Measurements from ENCODE around the gene ZFYVE16. TPM values are rescaled to one million over a fixed set of nuclear protein-coding genes. Genes with fewer than 3 reads are reported as not detected.
"Not testable (repeated sequence)": the region's sequence is repeated elsewhere in the genome, so short reads cannot be mapped to it uniquely, and the experiment has no call there.

Gene ZFYVE16
- total RNA-seq, 2 experiments from 2014 or later: 8.0 to 10.3 TPM

GRCh38 chr5:80390413-80390812 is 17.5 kb upstream of the ZFYVE16 start:
- H3K9me3 Mint-ChIP-seq; H3K4me1 Mint-ChIP-seq (ENCODE audit: low read depth); CTCF ChIA-PET; H3K27ac Mint-ChIP-seq; H3K4me3 Mint-ChIP-seq; H3K36me3 Mint-ChIP-seq (ENCODE audit: low read depth); DNase-seq; intact Hi-C loops (cut with micrococcal nuclease): not testable (repeated sequence)
- H3K27me3 Mint-ChIP-seq (ENCODE audit: low read depth): peaks cover 18% of the 10 kb centered on the region

- H3K27ac Mint-ChIP-seq; H3K4me1 Mint-ChIP-seq (ENCODE audit: low read depth); intact Hi-C loops (cut with micrococcal nuclease); CTCF ChIA-PET; DNase-seq; H3K9me3 Mint-ChIP-seq; H3K4me3 Mint-ChIP-seq; H3K36me3 Mint-ChIP-seq (ENCODE audit: low read depth): not testable (repeated sequence)
- peaks cover 20% of the 10 kb centered on the region for H3K27me3 Mint-ChIP-seq (ENCODE audit: low read depth)
These were observed 16.6 kb upstream of the ZFYVE16 start for GRCh38 chr5:80391267-80391666.

DNA sequence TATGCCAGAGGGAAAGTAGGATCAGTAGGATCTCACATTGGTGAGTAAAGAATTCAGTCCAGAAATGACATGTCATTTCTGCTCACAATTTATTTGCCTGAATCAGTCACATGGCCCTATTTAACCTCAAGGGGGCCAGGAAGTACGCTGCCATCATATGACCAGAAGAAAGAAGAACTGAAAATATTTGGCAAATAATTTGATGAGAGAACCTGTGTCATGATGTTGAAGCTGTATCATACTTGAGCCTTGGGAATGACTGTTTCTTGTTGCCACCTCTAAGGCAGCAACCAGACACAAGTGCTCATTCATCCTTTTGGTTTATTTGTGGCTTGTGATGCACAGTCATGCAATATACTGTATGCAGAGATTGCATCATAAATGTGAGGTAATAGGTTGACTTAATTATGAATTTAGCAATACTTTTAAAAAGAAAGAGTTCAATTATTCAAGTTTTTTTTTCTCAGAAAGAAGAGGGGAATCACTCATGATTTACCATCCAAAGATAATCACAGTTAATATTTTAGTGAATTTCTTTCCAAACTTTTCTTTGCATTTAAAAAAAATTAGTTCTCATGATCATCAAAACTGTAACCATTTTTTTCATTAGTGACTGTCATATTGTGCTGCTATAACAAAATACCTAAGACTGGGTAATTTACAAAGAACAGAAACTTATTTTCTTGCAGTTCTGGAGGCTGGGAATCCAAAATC is 8.2 kb upstream of the ZFYVE16 start:
- CTCF ChIA-PET: no interaction called here
- intact Hi-C loops (cut with micrococcal nuclease): loop anchor here (10.0 kb wide), 2 partner anchors 1165 to 1415 kb away; partner anchors contain the start of genes ARSB and JMY
- H3K27me3 Mint-ChIP-seq (ENCODE audit: low read depth): peaks cover 5% of the 10 kb centered on the region
- H3K9me3 Mint-ChIP-seq: no peaks in the 10 kb centered on the region
- peaks cover 5% of the 10 kb centered on the region for H3K4me1 Mint-ChIP-seq (ENCODE audit: low read depth)
- H3K4me3 Mint-ChIP-seq: no peak overlapping the region
- no peak for DNase-seq
- no peaks in the 10 kb centered on the region for H3K36me3 Mint-ChIP-seq (ENCODE audit: low read depth)
- no peak overlapping the region for H3K27ac Mint-ChIP-seq

GRCh38 chr5:80400368-80400767 is 7.5 kb upstream of the ZFYVE16 start:
- intact Hi-C loops (cut with micrococcal nuclease): loop anchor here (10.0 kb wide), 2 partner anchors 1166 to 1416 kb away; partner anchors contain the start of genes ARSB and JMY
- CTCF ChIA-PET: not testable (repeated sequence)

DNA sequence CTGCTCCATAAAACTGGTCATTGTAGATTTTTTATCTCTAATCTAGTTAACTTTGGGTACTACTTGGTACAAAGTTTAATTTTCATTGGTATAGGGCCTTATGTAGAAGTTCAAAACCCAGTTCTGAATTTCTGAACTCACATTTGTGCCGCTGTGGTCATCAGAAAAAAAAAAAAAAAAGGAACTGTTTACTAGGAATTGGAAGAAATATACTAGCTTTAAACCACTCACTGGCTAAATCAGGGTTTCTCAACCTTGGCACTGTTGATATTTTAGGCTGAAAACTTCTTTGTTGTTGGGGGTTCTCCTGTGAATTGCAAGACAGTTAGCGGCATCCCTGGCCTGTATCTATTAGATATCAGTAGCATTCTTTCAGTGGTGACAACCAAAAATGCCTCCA is 4.1 kb upstream of the ZFYVE16 start:
- Mint-ChIP-seq H3K4me1 (ENCODE audit: low read depth) (peaks cover 11% of the 10 kb centered on the region), H3K36me3 (ENCODE audit: low read depth) (no peaks in the 10 kb centered on the region), H3K27me3 (ENCODE audit: low read depth) (peaks cover 3% of the 10 kb centered on the region), H3K4me3 (no peak overlapping the region), H3K27ac (no peak overlapping the region), H3K9me3 (no peaks in the 10 kb centered on the region)
- CTCF ChIA-PET: interaction anchor here (0.9 kb wide), 1 partner anchor 78 kb away, joined by 4 read pairs; no protein-coding TSS in a partner anchor
- intact Hi-C loops (cut with micrococcal nuclease): loop anchor here (10.0 kb wide), 2 partner anchors 1169 to 1419 kb away; partner anchors contain the start of genes ARSB and JMY
- DNase-seq: no peak

More at GRCh38 chr5:80400368-80400767, 7.5 kb upstream of the ZFYVE16 start:
- not testable (repeated sequence) for H3K36me3 Mint-ChIP-seq (ENCODE audit: low read depth); H3K4me3 Mint-ChIP-seq; H3K27me3 Mint-ChIP-seq (ENCODE audit: low read depth); DNase-seq; H3K9me3 Mint-ChIP-seq; H3K4me1 Mint-ChIP-seq (ENCODE audit: low read depth); H3K27ac Mint-ChIP-seq

DNA sequence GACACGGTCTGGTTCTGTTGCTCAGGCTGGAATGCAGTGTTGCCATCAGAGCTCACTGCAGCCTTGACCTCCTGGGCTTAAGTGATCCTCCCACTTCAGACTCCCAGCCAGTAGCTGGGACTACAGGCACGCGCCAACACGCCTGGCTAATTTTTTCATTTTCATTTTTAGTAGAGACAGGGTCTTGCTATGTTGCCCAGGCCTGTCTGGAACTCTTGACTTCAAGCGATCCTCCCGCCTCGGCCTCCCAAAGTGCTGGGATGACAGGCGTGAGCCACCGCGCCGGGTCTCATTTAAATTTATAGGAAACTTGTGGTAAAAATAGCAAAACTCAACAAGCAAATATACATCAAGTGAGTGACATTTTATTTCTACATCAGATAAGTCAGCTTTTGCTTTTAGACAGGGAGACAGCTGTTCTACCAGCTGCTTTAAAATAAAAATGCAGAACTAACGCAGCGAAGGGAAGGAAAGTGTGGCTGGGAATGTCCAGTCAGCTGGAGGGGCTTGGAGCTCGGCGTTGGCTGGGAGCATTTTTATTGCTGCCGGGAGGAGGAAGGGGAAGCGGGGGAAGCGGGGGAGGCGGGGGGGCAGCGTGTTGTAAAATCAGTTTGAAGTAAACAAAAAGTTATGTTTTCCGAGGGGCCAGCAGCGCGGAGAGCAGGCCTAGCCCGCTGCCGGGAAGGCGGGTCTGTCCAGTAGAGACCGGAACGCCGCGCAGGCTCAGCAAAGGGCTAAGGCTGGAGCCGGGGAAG is 707 bp upstream of the ZFYVE16 start:
- CTCF ChIA-PET: interaction anchor here (0.5 to 1.3 kb wide), 2 partner anchors 74 to 316 kb away, joined by 3 to 4 read pairs; no protein-coding TSS in a partner anchor
- Mint-ChIP-seq H3K27me3 (ENCODE audit: low read depth) (no peaks in the 10 kb centered on the region), H3K36me3 (ENCODE audit: low read depth) (no peaks in the 10 kb centered on the region), H3K9me3 (no peaks in the 10 kb centered on the region), H3K4me3 (peak overlapping the region; percentile 97), H3K4me1 (ENCODE audit: low read depth) (peaks cover 14% of the 10 kb centered on the region), H3K27ac (peak overlapping the region; percentile 96)
- DNase-seq: peak; percentile 22
- intact Hi-C loops (cut with micrococcal nuclease): loop anchor here (1.0 to 10.0 kb wide), 14 partner anchors 60 to 1422 kb away; partner anchors contain the start of genes ARSB, FAM151B, HOMER1 and JMY

GRCh38 chr5:80408484-80409366 is 861 bp downstream of the ZFYVE16 start:
- Mint-ChIP-seq H3K27me3 (ENCODE audit: low read depth) (no peaks in the 10 kb centered on the region), H3K4me1 (ENCODE audit: low read depth) (peaks cover 14% of the 10 kb centered on the region), H3K4me3 (peak overlapping the region; percentile 97), H3K9me3 (no peaks in the 10 kb centered on the region), H3K27ac (peak overlapping the region; percentile 65), H3K36me3 (ENCODE audit: low read depth) (no peaks in the 10 kb centered on the region)
- intact Hi-C loops (cut with micrococcal nuclease): loop anchor here (1.0 to 10.0 kb wide), 9 partner anchors 126 to 1424 kb away; partner anchors contain the start of genes ARSB and JMY
- peak; percentile 55 for DNase-seq
- CTCF ChIA-PET: interaction anchor here (0.6 to 1.3 kb wide), 4 partner anchors 71 to 891 kb away, joined by 3 to 4 read pairs (median 4); no protein-coding TSS in a partner anchor

- intact Hi-C loops (cut with micrococcal nuclease): loop anchor here (5.0 to 10.0 kb wide), 8 partner anchors 127 to 1425 kb away; partner anchors contain the start of genes ARSB and JMY
- Mint-ChIP-seq H3K4me1 (ENCODE audit: low read depth) (peaks cover 14% of the 10 kb centered on the region), H3K4me3 (peak overlapping the region; percentile 97), H3K9me3 (no peaks in the 10 kb centered on the region), H3K27me3 (ENCODE audit: low read depth) (no peaks in the 10 kb centered on the region), H3K27ac (no peak overlapping the region), H3K36me3 (ENCODE audit: low read depth) (no peaks in the 10 kb centered on the region)
- DNase-seq: no peak
- CTCF ChIA-PET: no interaction called here
These were observed 1.6 kb downstream of the ZFYVE16 start for GRCh38 chr5:80409367-80409966.

DNA sequence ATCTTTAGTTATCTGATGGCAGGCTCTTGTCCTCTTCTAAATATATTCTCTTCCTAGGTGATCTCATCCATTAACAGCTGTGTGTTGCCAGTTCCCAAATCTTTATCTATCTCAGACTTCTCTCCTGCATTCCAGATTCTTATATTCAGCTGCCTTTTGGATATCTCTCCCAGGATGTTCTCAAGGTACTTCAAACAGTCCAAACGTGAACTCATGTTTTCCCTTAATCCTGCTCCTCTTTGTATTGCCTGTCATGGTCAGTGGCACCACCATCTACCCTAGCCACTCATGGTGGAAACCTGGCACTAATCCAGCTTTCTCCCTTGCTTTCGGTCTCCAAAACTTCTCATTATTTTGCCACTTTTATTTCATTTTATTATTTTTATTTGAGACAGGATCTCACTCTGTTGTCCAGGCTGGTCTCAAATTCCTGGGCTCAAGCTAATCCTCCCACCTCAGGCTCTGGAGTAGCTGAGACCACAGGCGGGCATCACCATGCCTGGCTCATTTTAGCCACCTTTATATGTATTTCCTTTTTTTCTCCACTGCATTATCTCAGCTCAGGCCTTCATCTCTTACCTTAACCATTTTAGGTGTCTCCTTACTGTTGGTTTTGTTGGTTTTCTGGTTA is 3.8 kb downstream of the ZFYVE16 start:
- Mint-ChIP-seq H3K4me1 (ENCODE audit: low read depth) (peaks cover 14% of the 10 kb centered on the region), H3K9me3 (no peaks in the 10 kb centered on the region), H3K36me3 (ENCODE audit: low read depth) (no peaks in the 10 kb centered on the region), H3K27me3 (ENCODE audit: low read depth) (no peaks in the 10 kb centered on the region), H3K27ac (no peak overlapping the region), H3K4me3 (no peak overlapping the region)
- DNase-seq: no peak
- CTCF ChIA-PET: no interaction called here
- intact Hi-C loops (cut with micrococcal nuclease): no loop called here

GRCh38 chr5:80414113-80414512 is 6.2 kb downstream of the ZFYVE16 start:
- H3K4me1 Mint-ChIP-seq (ENCODE audit: low read depth): peaks cover 6% of the 10 kb centered on the region
- H3K9me3 Mint-ChIP-seq: no peaks in the 10 kb centered on the region
- CTCF ChIA-PET: no interaction called here
- no peaks in the 10 kb centered on the region for H3K27me3 Mint-ChIP-seq (ENCODE audit: low read depth)
- peaks cover 1% of the 10 kb centered on the region for H3K36me3 Mint-ChIP-seq (ENCODE audit: low read depth)
- no peak overlapping the region for H3K4me3 Mint-ChIP-seq
- no peak for DNase-seq
- no peak overlapping the region for H3K27ac Mint-ChIP-seq
- intact Hi-C loops (cut with micrococcal nuclease): no loop called here

DNA sequence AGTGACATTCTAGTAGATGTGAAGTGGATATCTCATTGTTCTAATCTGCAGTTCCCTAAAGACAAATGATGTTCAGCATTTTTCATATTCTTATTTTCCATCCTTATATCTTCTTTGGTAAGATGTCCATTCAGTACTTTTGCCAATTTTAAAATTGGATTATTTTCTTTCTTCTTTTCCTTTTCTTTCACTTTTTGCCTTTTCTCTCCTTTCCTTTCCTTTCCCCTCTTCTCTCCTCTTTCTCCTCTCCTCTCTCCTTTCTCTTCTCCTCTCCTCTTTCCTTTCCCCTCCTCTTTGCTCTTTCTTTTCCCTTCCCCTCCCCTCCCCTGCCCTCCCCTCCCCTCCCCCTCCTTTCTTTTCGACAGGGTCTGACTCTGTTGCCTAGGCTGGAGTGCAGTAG is 10.1 kb downstream of the ZFYVE16 start:
- DNase-seq: no peak
- intact Hi-C loops (cut with micrococcal nuclease): no loop called here
- Mint-ChIP-seq H3K4me1 (ENCODE audit: low read depth) (no peaks in the 10 kb centered on the region), H3K9me3 (peaks cover 1% of the 10 kb centered on the region), H3K27ac (no peak overlapping the region), H3K36me3 (ENCODE audit: low read depth) (peaks cover 10% of the 10 kb centered on the region), H3K27me3 (ENCODE audit: low read depth) (no peaks in the 10 kb centered on the region), H3K4me3 (no peak overlapping the region)
- CTCF ChIA-PET: no interaction called here
